MCF 10A (cell line): ENCODE results near the gene LRRC3. TPM values are rescaled to one million over a fixed set of nuclear protein-coding genes. Genes with fewer than 3 reads are reported as not detected.
"Not testable (repeated sequence)": the region's sequence is repeated elsewhere in the genome, so short reads cannot be mapped to it uniquely, and the experiment has no call there.

Experiments used
- BruUV-seq: library from RNA; stranded (reverse); fragments of 400-500 nt; replicated peaks from 2 replicates; lab custom pipeline; 2021; lab: Mats Ljungman, UMichigan
- CTCF ChIA-PET: fragments of 300-600 bp; sonication (Branson Sonifier 250); formaldehyde crosslinking; extraction: SDS; loops from one replicate; lab custom pipeline; 2021; ENCODE audit warnings: antibody characterized with exemption, inconsistent platforms; lab: Yijun Ruan, JAX
- POLR2A ChIA-PET: fragments of 300-600, 350-650 bp; sonication (Branson Sonifier 250); formaldehyde crosslinking; extraction: SDS; loops from one replicate; lab custom pipeline; 2020; ENCODE audit warnings: antibody characterized with exemption, inconsistent platforms; lab: Yijun Ruan, JAX
- DNase-seq: peaks from one replicate; pipeline ENCODE4 v3.0.0-alpha.2; 2018; ENCODE audit not compliant: unreplicated experiment
- H3K27ac Mint-ChIP-seq: one replicate; pipeline ENCODE4 v1.8.0; 2022; ENCODE audit warnings: mild to moderate bottlenecking, low read depth, mixed read lengths; ENCODE audit not compliant: unreplicated experiment
- H3K27me3 Mint-ChIP-seq: one replicate; pipeline ENCODE4 v1.8.0; 2022; ENCODE audit warnings: mixed read lengths; ENCODE audit not compliant: insufficient read depth, unreplicated experiment
- H3K36me3 Mint-ChIP-seq: one replicate; pipeline ENCODE4 v1.8.0; 2022; ENCODE audit warnings: mild to moderate bottlenecking, moderate library complexity, mixed read lengths; ENCODE audit not compliant: insufficient read depth, unreplicated experiment
- H3K4me1 Mint-ChIP-seq: one replicate; pipeline ENCODE4 v1.8.0; 2022; ENCODE audit warnings: mixed read lengths; ENCODE audit not compliant: insufficient read depth, unreplicated experiment
- H3K4me3 Mint-ChIP-seq: one replicate; pipeline ENCODE4 v1.8.0; 2022; ENCODE audit warnings: mild to moderate bottlenecking, moderate library complexity, mixed read lengths; ENCODE audit not compliant: unreplicated experiment
- H3K9me3 Mint-ChIP-seq: one replicate; pipeline ENCODE4 v1.8.0; 2022; ENCODE audit warnings: mixed read lengths; ENCODE audit not compliant: unreplicated experiment
- CTCF ChIP-seq: fragments of 200-600 bp; IDR thresholded peaks from one replicate; pipeline ENCODE4 v1.8.0; 2022; ENCODE audit warnings: antibody characterized with exemption, mild to moderate bottlenecking; ENCODE audit not compliant: unreplicated experiment
- intact Hi-C: fragments of 100-400 bp; cut with micrococcal nuclease; formaldehyde crosslinking; loops from 2 replicates; pipeline ENCODE4 v1.14.1; 2022
- total RNA-seq: library from RNA; stranded (reverse); gene quantifications from 2 replicates; pipeline ENCODE4 v1.2.3, GENCODE V29; 2022

The LRRC3 gene
- total RNA-seq, 1 experiment from 2014 or later = not detected

DNA sequence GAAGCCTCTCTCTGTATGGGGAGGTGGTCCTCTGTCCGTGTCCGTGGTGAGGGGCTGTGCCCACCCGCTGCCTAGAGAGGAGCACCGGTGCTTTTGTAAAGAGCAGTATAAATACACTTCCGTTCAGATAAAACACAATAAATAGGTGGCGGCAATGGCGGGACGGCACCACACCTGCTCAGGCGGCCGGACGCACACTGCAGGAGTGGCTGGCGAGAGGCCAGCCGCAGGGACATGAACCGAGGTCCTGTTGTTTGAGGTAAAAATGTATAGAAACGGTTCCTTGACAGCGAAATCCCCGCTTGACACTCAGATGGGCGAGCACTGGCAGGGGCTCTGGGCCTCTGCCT, 43.9 kb downstream of the LRRC3 start:
- no peak for TF ChIP-seq CTCF
- ChIA-PET CTCF (interaction anchor here (1.0 kb wide), 1 partner anchor 10 kb away, joined by 3 read pairs; no protein-coding TSS in a partner anchor), POLR2A (no interaction called here)
- Mint-ChIP-seq H3K27ac (no peak overlapping the region), H3K9me3 (peaks cover 7% of the 10 kb centered on the region), H3K4me1 (no peaks in the 10 kb centered on the region), H3K36me3 (no peaks in the 10 kb centered on the region), H3K4me3 (no peak overlapping the region), H3K27me3 (peaks cover 22% of the 10 kb centered on the region)
- BruUV-seq = no TSS peak
- intact Hi-C loops = no loop called here
- DNase-seq = no peak

GRCh38 chr21:44499631-44500030, 44.3 kb downstream of the LRRC3 start:
- DNase-seq = no peak
- H3K9me3 Mint-ChIP-seq = peaks cover 7% of the 10 kb centered on the region
- CTCF ChIA-PET = interaction anchor here (1.0 kb wide), 1 partner anchor 9 kb away, joined by 3 read pairs; no protein-coding TSS in a partner anchor
- H3K4me1 Mint-ChIP-seq = no peaks in the 10 kb centered on the region
- peaks cover 22% of the 10 kb centered on the region for H3K27me3 Mint-ChIP-seq
- H3K4me3 Mint-ChIP-seq = no peak overlapping the region
- TF ChIP-seq CTCF = no peak
- H3K36me3 Mint-ChIP-seq = no peaks in the 10 kb centered on the region
- no peak overlapping the region for H3K27ac Mint-ChIP-seq
- BruUV-seq = no TSS peak
- POLR2A ChIA-PET = no interaction called here
- intact Hi-C loops = no loop called here

- Mint-ChIP-seq H3K4me1 (no peaks in the 10 kb centered on the region), H3K27me3 (peaks cover 22% of the 10 kb centered on the region), H3K27ac (no peak overlapping the region), H3K9me3 (peaks cover 6% of the 10 kb centered on the region), H3K4me3 (no peak overlapping the region), H3K36me3 (no peaks in the 10 kb centered on the region)
- intact Hi-C loops = no loop called here
- CTCF ChIA-PET = interaction anchor here (1.0 to 2.3 kb wide), 2 partner anchors 9 to 10 kb away, joined by 3 to 10 read pairs; no protein-coding TSS in a partner anchor
- DNase-seq = no peak
- no TSS peak for BruUV-seq
- no peak for TF ChIP-seq CTCF
- POLR2A ChIA-PET = no interaction called here
Measured at GRCh38 chr21:44500111-44500510, 44.8 kb downstream of the LRRC3 start.

- intact Hi-C loops = no loop called here
- CTCF ChIA-PET = interaction anchor here (0.6 to 2.3 kb wide), 5 partner anchors 8 to 448 kb away, joined by 4 to 10 read pairs (median 4); no protein-coding TSS in a partner anchor
Measured at GRCh38 chr21:44502171-44502958, 47.1 kb downstream of the LRRC3 start.

GRCh38 chr21:44503006-44503889, 47.9 kb downstream of the LRRC3 start:
- intact Hi-C loops, H3K36me3 Mint-ChIP-seq, BruUV-seq, H3K9me3 Mint-ChIP-seq, POLR2A ChIA-PET, DNase-seq, H3K4me1 Mint-ChIP-seq, H3K4me3 Mint-ChIP-seq, H3K27ac Mint-ChIP-seq: not testable (repeated sequence)
- peaks cover 16% of the 10 kb centered on the region for H3K27me3 Mint-ChIP-seq
- CTCF ChIA-PET = interaction anchor here (0.6 to 0.7 kb wide), 3 partner anchors 8 to 145 kb away, joined by 3 to 4 read pairs (median 4); no protein-coding TSS in a partner anchor

More at GRCh38 chr21:44502171-44502958, 47.1 kb downstream of the LRRC3 start:
- H3K4me1 Mint-ChIP-seq = no peaks in the 10 kb centered on the region
- no peaks in the 10 kb centered on the region for H3K36me3 Mint-ChIP-seq
- no TSS peak for BruUV-seq
- no peak overlapping the region for H3K4me3 Mint-ChIP-seq
- peaks cover 22% of the 10 kb centered on the region for H3K27me3 Mint-ChIP-seq
- H3K27ac Mint-ChIP-seq = no peak overlapping the region
- H3K9me3 Mint-ChIP-seq = no peaks in the 10 kb centered on the region
- TF ChIP-seq CTCF = no peak
- no peak for DNase-seq
- POLR2A ChIA-PET = interaction anchor here (0.6 kb wide), 1 partner anchor 1102 kb away, joined by 3 read pairs; no protein-coding TSS in a partner anchor
